Esophagus (tissue), 2 donors: ENCODE data around the gene MYRIP. TPM values are rescaled to one million over a fixed set of nuclear protein-coding genes. Genes with fewer than 3 reads are reported as not detected.

ENCODE experiments used
- H3K27ac ChIP-seq, 2 donors: one replicate each; pipeline ENCODE4 v1.5.1; 2013; ENCODE audit warnings: low read depth in 2 of 2, mild to moderate bottlenecking in 2 of 2, inconsistent platforms in 1 of 2, low read length in 1 of 2, moderate library complexity in 1 of 2
- H3K27me3 ChIP-seq, 2 donors: one replicate each; pipeline ENCODE4 v1.6.1; 2013; ENCODE audit warnings: low read length in 2 of 2, control low read depth in 1 of 2, mild to moderate bottlenecking in 1 of 2; ENCODE audit not compliant: insufficient read depth in 2 of 2, control insufficient read depth in 1 of 2
- H3K36me3 ChIP-seq, 2 donors: one replicate each; pipeline ENCODE4 v1.6.1; 2013; ENCODE audit warnings: low read length in 1 of 2; ENCODE audit not compliant: control insufficient read depth in 2 of 2, insufficient read depth in 2 of 2
- H3K4me1 ChIP-seq, 2 donors: one replicate each; pipeline ENCODE4 v1.6.1; 2013; ENCODE audit warnings: low read length in 1 of 2; ENCODE audit not compliant: control insufficient read depth in 2 of 2, insufficient read depth in 2 of 2
- H3K4me3 ChIP-seq, 2 donors: one replicate each; pipeline ENCODE4 v1.5.1; 2013; ENCODE audit warnings: low read length in 2 of 2, mild to moderate bottlenecking in 2 of 2, low read depth in 1 of 2, moderate library complexity in 1 of 2
- H3K9me3 ChIP-seq, 2 donors: one replicate each; pipeline ENCODE4 v1.6.1; 2013; ENCODE audit warnings: mild to moderate bottlenecking in 2 of 2, low read depth in 1 of 2, low read length in 1 of 2, moderate library complexity in 1 of 2; ENCODE audit not compliant: control insufficient read depth in 2 of 2, insufficient read depth in 1 of 2
- WGBS, 2 donors: extraction: QIAGEN DNeasy Blood & Tissue Kit; methylation state at CpG; one replicate each; pipeline ENCODE4 v1.1.7; 2013; 5-methylcytosine and 5-hydroxymethylcytosine counted together
- polyA plus RNA-seq, 2 donors: library from polyadenylated mRNA; stranded (reverse); fragments of 200-250 nt; gene quantifications; one replicate each; pipeline ENCODE4 v1.2.3, GENCODE V29; 2013
- donor health status: healthy with polysubstance abuse.
- donor health status: Bipolar disorder and iron deficiency.

Gene MYRIP
- polyA plus RNA-seq, 2 donors = 0.29 to 0.55 TPM

- 85 to 92% methylated on average over 3 of the region's 3 CpGs for WGBS, 2 donors
- H3K27me3 ChIP-seq = no peaks in the 10 kb centered on the region
- H3K27ac ChIP-seq = no peak overlapping the region
- no peak overlapping the region for H3K4me3 ChIP-seq
- peaks cover 3% of the 10 kb centered on the region in 2 donors for H3K4me1 ChIP-seq
- no peaks in the 10 kb centered on the region for H3K36me3 ChIP-seq
- no peaks in the 10 kb centered on the region for H3K9me3 ChIP-seq
Observed at GRCh38 chr3:40088527-40089170, 279.2 kb downstream of the MYRIP start.

- no peaks in the 10 kb centered on the region for H3K36me3 ChIP-seq
- H3K4me1 ChIP-seq = no peaks in the 10 kb centered on the region
- H3K27ac ChIP-seq = peak overlapping the region in 1 of 2 donors; percentile 33
- H3K9me3 ChIP-seq = peaks cover 0 to under 1% of the 10 kb centered on the region in 2 donors
- no peak overlapping the region for H3K4me3 ChIP-seq
- no peaks in the 10 kb centered on the region for H3K27me3 ChIP-seq
- WGBS, 2 donors = 42 to 60% methylated on average over 6 of the region's 6 CpGs
Observed at GRCh38 chr3:40096661-40097111, 287.3 kb downstream of the MYRIP start.

GRCh38 chr3:40097131-40098117, 288.0 kb downstream of the MYRIP start:
- H3K9me3 ChIP-seq = peaks cover 0 to 3% of the 10 kb centered on the region in 2 donors
- H3K36me3 ChIP-seq = no peaks in the 10 kb centered on the region
- WGBS, 2 donors = 51 to 54% methylated on average over 9 of the region's 9 CpGs
- H3K4me3 ChIP-seq = no peak overlapping the region
- no peaks in the 10 kb centered on the region for H3K27me3 ChIP-seq
- H3K4me1 ChIP-seq = no peaks in the 10 kb centered on the region
- H3K27ac ChIP-seq = no peak overlapping the region

GRCh38 chr3:40098261-40098759, 288.9 kb downstream of the MYRIP start:
- Histone ChIP-seq H3K4me1 (no peaks in the 10 kb centered on the region), H3K27me3 (no peaks in the 10 kb centered on the region), H3K9me3 (peaks cover 0 to 3% of the 10 kb centered on the region in 2 donors), H3K4me3 (no peak overlapping the region), H3K27ac (no peak overlapping the region), H3K36me3 (no peaks in the 10 kb centered on the region)

- Histone ChIP-seq H3K27me3 (no peaks in the 10 kb centered on the region), H3K4me3 (no peak overlapping the region), H3K27ac (no peak overlapping the region), H3K36me3 (no peaks in the 10 kb centered on the region), H3K4me1 (no peaks in the 10 kb centered on the region), H3K9me3 (peaks cover 0 to 3% of the 10 kb centered on the region in 2 donors)
- 83 to 84% methylated on average over 7 of the region's 7 CpGs for WGBS, 2 donors
Observed at GRCh38 chr3:40099871-40100270, 290.5 kb downstream of the MYRIP start.

- no peak overlapping the region for H3K27ac ChIP-seq
- H3K36me3 ChIP-seq = no peaks in the 10 kb centered on the region
- no peaks in the 10 kb centered on the region for H3K27me3 ChIP-seq
- no peak overlapping the region for H3K4me3 ChIP-seq
- H3K4me1 ChIP-seq = no peaks in the 10 kb centered on the region
- H3K9me3 ChIP-seq = peaks cover 0 to 3% of the 10 kb centered on the region in 2 donors
Observed at GRCh38 chr3:40102182-40102581, 292.8 kb downstream of the MYRIP start.

- H3K36me3 ChIP-seq = no peaks in the 10 kb centered on the region
- peaks cover 0 to 3% of the 10 kb centered on the region in 2 donors for H3K9me3 ChIP-seq
- H3K27ac ChIP-seq = no peak overlapping the region
- no peaks in the 10 kb centered on the region for H3K27me3 ChIP-seq
- H3K4me3 ChIP-seq = no peak overlapping the region
- no peaks in the 10 kb centered on the region for H3K4me1 ChIP-seq
Observed at GRCh38 chr3:40103829-40104228, 294.4 kb downstream of the MYRIP start.

GRCh38 chr3:40104441-40104840, 295.0 kb downstream of the MYRIP start:
- Histone ChIP-seq H3K27me3 (no peaks in the 10 kb centered on the region), H3K9me3 (peaks cover 0 to 3% of the 10 kb centered on the region in 2 donors), H3K4me1 (no peaks in the 10 kb centered on the region), H3K4me3 (no peak overlapping the region), H3K36me3 (no peaks in the 10 kb centered on the region), H3K27ac (no peak overlapping the region)
- WGBS, 2 donors = 76 to 80% methylated on average over 4 of the region's 4 CpGs

- H3K27ac ChIP-seq = peak overlapping the region; percentile 44 to 63
- H3K4me1 ChIP-seq = no peaks in the 10 kb centered on the region
- 49 to 54% methylated on average over 1 of the region's 1 CpG for WGBS, 2 donors
- H3K36me3 ChIP-seq = no peaks in the 10 kb centered on the region
- H3K27me3 ChIP-seq = no peaks in the 10 kb centered on the region
- H3K4me3 ChIP-seq = no peak overlapping the region
- no peaks in the 10 kb centered on the region for H3K9me3 ChIP-seq
Observed at GRCh38 chr3:40108643-40109042, 299.2 kb downstream of the MYRIP start.
